ENCODE results near the gene RUNX2. TPM values are rescaled to one million over a fixed set of nuclear protein-coding genes. Genes with fewer than 3 reads are reported as not detected.

The RUNX2 gene
- total RNA-seq, 1 experiment from 2014 or later = 3.8 TPM

DNA sequence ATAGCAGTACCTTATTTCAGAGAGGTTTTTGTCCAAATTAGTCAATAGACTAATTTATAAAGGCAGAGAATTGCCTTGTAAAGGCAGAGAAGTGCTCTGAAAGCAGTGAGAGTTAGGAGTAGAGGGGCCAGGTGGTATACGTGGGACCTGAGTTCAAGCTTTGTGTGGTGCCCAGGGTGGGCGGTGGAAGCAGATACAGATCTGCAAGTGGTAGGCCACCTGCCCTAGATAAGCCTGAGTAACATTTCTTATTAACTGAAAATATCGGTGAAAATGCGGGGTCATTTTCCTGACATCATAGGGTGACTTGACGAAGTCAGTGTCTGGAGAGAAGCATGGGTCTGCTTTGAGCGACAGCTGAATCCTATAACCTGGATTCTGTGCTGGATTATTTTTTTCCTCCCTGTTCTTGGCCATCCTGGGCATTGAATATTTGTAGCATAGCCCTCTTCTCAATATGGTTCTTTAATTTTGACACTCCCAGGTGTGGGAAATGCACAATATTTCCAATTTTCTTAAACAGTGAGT lies 111.8 kb downstream of the RUNX2 start:
- Histone ChIP-seq H3K9me3 (ENCODE audit: low read length) (no peaks in the 10 kb centered on the region), H3K9me2 (replicated peaks; ENCODE audit: low read length) (no peaks in the 10 kb centered on the region), H3K79me2 (ENCODE audit: low read length) (peaks cover 24% of the 10 kb centered on the region), H4K20me1 (ENCODE audit: low read length) (no peaks in the 10 kb centered on the region), H3K27me3 (ENCODE audit: low read length) (no peaks in the 10 kb centered on the region), H3K9ac (ENCODE audit: low read length) (no peak overlapping the region), H3K36me3 (ENCODE audit: low read depth, low read length) (peaks cover 18% of the 10 kb centered on the region; the same call in 1 of the 2 replicates), H2AFZ (ENCODE audit: low read length) (no peak overlapping the region), H3K4me3 (ENCODE audit: low read length) (no peak overlapping the region), H3F3A (ENCODE audit: low read length, unreplicated experiment) (peaks cover 9% of the 10 kb centered on the region), H3K4me1 (ENCODE audit: insufficient read depth, low read length) (peaks cover 55% of the 10 kb centered on the region), H3K27ac (ENCODE audit: low read length) (peak overlapping the region; percentile 78), H3K4me2 (ENCODE audit: low read length) (peak overlapping the region; percentile 74; the same call in 1 of the 2 replicates)
- no peak for ATAC-seq
- CTCF ChIA-PET = no interaction called here
- DNase-seq = no peak
- POLR2A ChIA-PET (ENCODE audit: unreplicated experiment) = no interaction called here
- TF ChIP-seq EZH2 (IDR thresholded peaks at IDR 0.05; ENCODE audit: low read length, unreplicated experiment) (no peak), EZH2phosphoT487 (IDR thresholded peaks at IDR 0.05; ENCODE audit: borderline replicate concordance, low read length) (no peak)
- TF ChIP-seq, protein P1, sequence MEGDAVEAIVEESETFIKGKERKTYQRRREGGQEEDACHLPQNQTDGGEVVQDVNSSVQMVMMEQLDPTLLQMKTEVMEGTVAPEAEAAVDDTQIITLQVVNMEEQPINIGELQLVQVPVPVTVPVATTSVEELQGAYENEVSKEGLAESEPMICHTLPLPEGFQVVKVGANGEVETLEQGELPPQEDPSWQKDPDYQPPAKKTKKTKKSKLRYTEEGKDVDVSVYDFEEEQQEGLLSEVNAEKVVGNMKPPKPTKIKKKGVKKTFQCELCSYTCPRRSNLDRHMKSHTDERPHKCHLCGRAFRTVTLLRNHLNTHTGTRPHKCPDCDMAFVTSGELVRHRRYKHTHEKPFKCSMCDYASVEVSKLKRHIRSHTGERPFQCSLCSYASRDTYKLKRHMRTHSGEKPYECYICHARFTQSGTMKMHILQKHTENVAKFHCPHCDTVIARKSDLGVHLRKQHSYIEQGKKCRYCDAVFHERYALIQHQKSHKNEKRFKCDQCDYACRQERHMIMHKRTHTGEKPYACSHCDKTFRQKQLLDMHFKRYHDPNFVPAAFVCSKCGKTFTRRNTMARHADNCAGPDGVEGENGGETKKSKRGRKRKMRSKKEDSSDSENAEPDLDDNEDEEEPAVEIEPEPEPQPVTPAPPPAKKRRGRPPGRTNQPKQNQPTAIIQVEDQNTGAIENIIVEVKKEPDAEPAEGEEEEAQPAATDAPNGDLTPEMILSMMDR (conservative IDR thresholded peaks at IDR 0.05; ENCODE audit: low read depth, low read length) = no peak
- intact Hi-C loops (cut with micrococcal nuclease) = loop anchor here (5.0 kb wide), 3 partner anchors 67 to 272 kb away; no protein-coding TSS in a partner anchor
- BruUV-seq (replicated peaks) = no TSS peak

DNA sequence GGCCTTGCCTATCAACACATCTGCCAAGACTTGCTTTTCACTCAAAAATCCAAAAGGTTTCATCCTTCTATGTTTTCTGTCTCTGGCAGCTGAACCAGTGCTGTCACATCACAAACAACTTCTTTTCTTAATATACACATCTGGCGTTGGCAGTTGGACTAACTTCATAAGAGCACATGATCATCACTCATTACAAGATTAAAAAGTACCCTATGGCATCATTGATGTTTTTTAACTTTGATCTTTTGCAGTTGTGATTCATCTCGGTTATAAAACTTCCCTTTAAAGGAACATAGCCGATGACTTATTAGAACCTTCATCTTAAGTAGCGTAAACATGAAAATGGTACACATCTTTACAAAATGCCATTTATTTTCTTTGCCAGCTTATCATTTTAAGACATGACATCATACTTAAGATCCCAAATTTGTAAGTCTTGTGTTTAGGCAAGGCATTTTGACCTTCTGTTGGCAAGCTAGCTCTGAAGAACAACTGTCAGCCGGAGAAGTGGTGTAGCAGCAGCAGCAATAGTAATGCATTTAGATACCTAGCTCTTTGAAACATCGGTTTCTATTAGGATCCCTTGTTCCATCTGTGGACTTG lies 113.8 kb downstream of the RUNX2 start:
- peaks cover 9% of the 10 kb centered on the region for H3F3A ChIP-seq (ENCODE audit: low read length, unreplicated experiment)
- no peak overlapping the region for H3K4me2 ChIP-seq (ENCODE audit: low read length)
- no peak for ATAC-seq
- H4K20me1 ChIP-seq (ENCODE audit: low read length) = no peaks in the 10 kb centered on the region
- H3K4me3 ChIP-seq (ENCODE audit: low read length) = no peak overlapping the region
- H3K27me3 ChIP-seq (ENCODE audit: low read length) = no peaks in the 10 kb centered on the region
- no peak overlapping the region for H2AFZ ChIP-seq (ENCODE audit: low read length)
- H3K9me2 ChIP-seq (replicated peaks; ENCODE audit: low read length) = no peaks in the 10 kb centered on the region
- no peak overlapping the region for H3K9ac ChIP-seq (ENCODE audit: low read length)
- no TSS peak for BruUV-seq (replicated peaks)
- H3K9me3 ChIP-seq (ENCODE audit: low read length) = no peaks in the 10 kb centered on the region
- H3K79me2 ChIP-seq (ENCODE audit: low read length) = peaks cover 27% of the 10 kb centered on the region
- no peak overlapping the region for H3K27ac ChIP-seq (ENCODE audit: low read length)
- H3K4me1 ChIP-seq (ENCODE audit: insufficient read depth, low read length) = peaks cover 60% of the 10 kb centered on the region
- CTCF ChIA-PET = no interaction called here
- DNase-seq = no peak
- no peak for TF ChIP-seq EZH2phosphoT487 (IDR thresholded peaks at IDR 0.05; ENCODE audit: borderline replicate concordance, low read length)
- TF ChIP-seq EZH2 (IDR thresholded peaks at IDR 0.05; ENCODE audit: low read length, unreplicated experiment) = no peak
- TF ChIP-seq, protein P1 (conservative IDR thresholded peaks at IDR 0.05; ENCODE audit: low read depth, low read length) = no peak
- POLR2A ChIA-PET (ENCODE audit: unreplicated experiment) = no interaction called here
- peaks cover 18% of the 10 kb centered on the region; the same call in 1 of the 2 replicates for H3K36me3 ChIP-seq (ENCODE audit: low read depth, low read length)
- intact Hi-C loops (cut with micrococcal nuclease) = no loop called here

DNA sequence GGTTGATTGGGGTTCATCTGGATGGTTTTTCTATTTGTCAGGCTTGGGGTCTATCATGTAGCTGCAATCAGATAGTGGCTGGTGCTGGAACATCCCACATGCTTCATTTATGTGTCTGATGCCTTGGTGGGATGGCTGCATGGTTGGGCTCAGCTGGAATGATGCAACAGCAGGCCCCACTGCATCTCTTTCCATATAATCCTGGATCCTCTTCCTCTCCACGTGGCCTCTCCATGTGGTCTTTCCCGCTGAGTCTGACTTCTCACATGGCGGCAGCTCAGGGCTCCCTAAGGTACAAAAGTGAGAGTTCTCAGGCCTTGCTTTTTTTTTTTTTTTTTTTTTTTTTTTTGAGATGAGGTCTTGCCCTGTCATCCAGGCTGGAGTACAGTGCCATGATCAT lies 114.6 kb downstream of the RUNX2 start:
- Histone ChIP-seq H4K20me1 (ENCODE audit: low read length) (no peaks in the 10 kb centered on the region), H3K27me3 (ENCODE audit: low read length) (no peaks in the 10 kb centered on the region), H3K79me2 (ENCODE audit: low read length) (peaks cover 32% of the 10 kb centered on the region), H3K9me2 (replicated peaks; ENCODE audit: low read length) (no peaks in the 10 kb centered on the region), H3K27ac (ENCODE audit: low read length) (no peak overlapping the region), H2AFZ (ENCODE audit: low read length) (no peak overlapping the region), H3K36me3 (ENCODE audit: low read depth, low read length) (peaks cover 18% of the 10 kb centered on the region; the same call in 1 of the 2 replicates), H3F3A (ENCODE audit: low read length, unreplicated experiment) (peaks cover 9% of the 10 kb centered on the region), H3K4me3 (ENCODE audit: low read length) (no peak overlapping the region), H3K4me1 (ENCODE audit: insufficient read depth, low read length) (peaks cover 60% of the 10 kb centered on the region), H3K9ac (ENCODE audit: low read length) (no peak overlapping the region), H3K4me2 (ENCODE audit: low read length) (no peak overlapping the region), H3K9me3 (ENCODE audit: low read length) (no peaks in the 10 kb centered on the region)
- DNase-seq (no peak), ATAC-seq (no peak)
- ChIA-PET CTCF (no interaction called here), POLR2A (ENCODE audit: unreplicated experiment) (no interaction called here)
- no TSS peak for BruUV-seq (replicated peaks)
- intact Hi-C loops (cut with micrococcal nuclease) = no loop called here
- TF ChIP-seq, protein P1 (conservative IDR thresholded peaks at IDR 0.05; ENCODE audit: low read depth, low read length) = no peak
- TF ChIP-seq EZH2phosphoT487 (IDR thresholded peaks at IDR 0.05; ENCODE audit: borderline replicate concordance, low read length) (no peak), EZH2 (IDR thresholded peaks at IDR 0.05; ENCODE audit: low read length, unreplicated experiment) (no peak)

Measured in PC-3 (cell line).